ENCODE measurements around the gene PDE4D.

DNA sequence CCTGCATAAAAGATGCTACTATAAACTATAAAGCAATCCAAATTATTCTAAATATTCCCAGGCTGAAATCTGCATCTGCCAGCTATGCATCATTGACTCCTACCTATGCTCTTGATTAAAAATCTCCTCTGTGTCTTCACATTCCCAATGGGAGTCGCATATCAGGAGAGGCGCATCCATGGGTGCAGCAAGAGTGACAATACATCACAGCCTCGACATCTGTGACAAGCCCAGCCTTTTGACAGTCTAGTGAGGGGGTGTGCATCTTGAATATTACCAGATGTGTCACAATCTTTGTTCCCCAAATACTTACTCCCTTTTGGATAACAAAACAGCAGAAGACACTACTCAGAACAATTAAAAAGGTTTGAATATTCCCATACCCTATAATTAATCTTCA, 171.8 kb downstream of the PDE4D start:
- TF ChIP-seq, protein P1, sequence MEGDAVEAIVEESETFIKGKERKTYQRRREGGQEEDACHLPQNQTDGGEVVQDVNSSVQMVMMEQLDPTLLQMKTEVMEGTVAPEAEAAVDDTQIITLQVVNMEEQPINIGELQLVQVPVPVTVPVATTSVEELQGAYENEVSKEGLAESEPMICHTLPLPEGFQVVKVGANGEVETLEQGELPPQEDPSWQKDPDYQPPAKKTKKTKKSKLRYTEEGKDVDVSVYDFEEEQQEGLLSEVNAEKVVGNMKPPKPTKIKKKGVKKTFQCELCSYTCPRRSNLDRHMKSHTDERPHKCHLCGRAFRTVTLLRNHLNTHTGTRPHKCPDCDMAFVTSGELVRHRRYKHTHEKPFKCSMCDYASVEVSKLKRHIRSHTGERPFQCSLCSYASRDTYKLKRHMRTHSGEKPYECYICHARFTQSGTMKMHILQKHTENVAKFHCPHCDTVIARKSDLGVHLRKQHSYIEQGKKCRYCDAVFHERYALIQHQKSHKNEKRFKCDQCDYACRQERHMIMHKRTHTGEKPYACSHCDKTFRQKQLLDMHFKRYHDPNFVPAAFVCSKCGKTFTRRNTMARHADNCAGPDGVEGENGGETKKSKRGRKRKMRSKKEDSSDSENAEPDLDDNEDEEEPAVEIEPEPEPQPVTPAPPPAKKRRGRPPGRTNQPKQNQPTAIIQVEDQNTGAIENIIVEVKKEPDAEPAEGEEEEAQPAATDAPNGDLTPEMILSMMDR (IDR thresholded peaks at IDR 0.05): no peak
- TF ChIP-seq POLR2A (IDR thresholded peaks at IDR 0.05): no peak

Measured in right lobe of liver (tissue), 4 donors.